Colon (tissue), 2 donors: ENCODE measurements around the gene ZBTB7C.

Experiments used
- FAIRE-seq: peaks from 2 replicates; lab custom pipeline; 2012; peaks lifted over from hg19 to GRCh38; lab: Jason Lieb, UNC
- donor health status: control.
- donor health status: control.

ZBTB7C gene

GRCh38 chr18:48137374-48138081 lies 271.7 kb downstream of the ZBTB7C start:
- no peak for FAIRE-seq

DNA sequence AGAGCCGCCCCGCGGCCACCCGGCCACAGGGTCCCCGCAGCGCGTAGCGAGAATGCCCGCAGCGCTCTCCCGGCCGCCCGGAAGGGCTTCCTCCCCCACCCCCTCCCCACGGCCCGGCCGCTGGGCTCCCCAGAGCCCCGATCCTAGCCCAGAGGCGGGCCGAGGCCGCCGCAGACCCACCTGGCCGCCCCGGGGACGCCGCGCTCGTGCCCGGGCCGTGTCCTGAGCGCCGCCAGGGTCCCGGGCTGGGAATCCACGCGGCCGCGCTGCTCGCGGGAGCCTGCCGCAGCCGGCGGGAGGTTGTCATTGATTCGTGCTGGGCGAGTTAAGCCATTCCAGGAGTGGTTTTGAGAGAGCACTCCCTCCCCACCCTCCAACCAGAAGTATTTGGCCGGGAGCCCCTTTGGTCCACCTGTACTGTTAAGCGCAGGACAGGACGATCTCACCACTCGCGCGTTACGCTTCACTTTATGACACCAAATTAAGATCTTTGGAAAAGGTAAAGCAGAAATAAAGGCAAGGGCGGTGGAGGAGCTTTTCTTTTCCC lies 272.3 kb downstream of the ZBTB7C start:
- no peak for FAIRE-seq

DNA sequence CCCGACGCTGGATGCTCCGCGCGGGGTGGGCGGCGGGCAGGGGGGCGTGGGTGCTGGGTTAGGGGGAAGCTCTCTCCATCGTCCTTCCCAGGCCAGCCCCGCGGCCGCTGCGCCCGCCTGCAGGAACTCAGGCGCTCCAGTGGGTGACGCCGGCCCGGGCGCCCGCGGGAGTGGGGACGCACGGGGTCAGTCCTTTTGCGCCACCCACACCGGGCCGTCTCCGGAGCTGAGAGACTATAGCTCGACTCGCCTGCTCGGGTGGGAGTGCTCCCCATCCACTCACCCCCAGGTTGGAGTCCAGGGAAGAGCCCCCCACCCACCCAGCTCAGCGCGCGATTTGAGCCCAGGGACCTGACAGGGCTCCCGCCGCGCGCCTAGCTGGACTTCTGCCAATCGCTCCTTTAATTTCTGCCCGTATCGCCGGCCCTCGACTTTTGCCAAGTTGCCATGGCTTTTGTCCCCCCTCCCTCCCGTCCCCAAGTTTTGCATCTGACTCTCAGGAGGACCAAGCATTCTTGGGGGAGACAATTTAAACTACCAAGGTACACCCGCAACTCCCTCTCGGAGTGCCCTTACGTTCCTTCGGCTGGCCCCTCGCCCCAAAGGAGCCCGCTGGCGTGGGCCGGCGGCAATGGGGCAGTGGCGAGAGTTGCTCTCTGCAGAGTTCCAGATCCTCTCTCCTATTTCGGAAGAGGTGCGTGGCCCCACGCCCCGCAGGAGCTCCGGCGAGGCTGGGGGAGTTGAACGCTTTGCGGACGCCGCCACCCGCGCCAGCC lies 272.9 kb downstream of the ZBTB7C start:
- FAIRE-seq = no peak

- no peak for FAIRE-seq
Measured at GRCh38 chr18:48135436-48135966, 273.7 kb downstream of the ZBTB7C start.

- FAIRE-seq = no peak
Measured at GRCh38 chr18:48134609-48135008, 274.6 kb downstream of the ZBTB7C start.

- no peak for FAIRE-seq
Measured at GRCh38 chr18:48133671-48134251, 275.4 kb downstream of the ZBTB7C start.

DNA sequence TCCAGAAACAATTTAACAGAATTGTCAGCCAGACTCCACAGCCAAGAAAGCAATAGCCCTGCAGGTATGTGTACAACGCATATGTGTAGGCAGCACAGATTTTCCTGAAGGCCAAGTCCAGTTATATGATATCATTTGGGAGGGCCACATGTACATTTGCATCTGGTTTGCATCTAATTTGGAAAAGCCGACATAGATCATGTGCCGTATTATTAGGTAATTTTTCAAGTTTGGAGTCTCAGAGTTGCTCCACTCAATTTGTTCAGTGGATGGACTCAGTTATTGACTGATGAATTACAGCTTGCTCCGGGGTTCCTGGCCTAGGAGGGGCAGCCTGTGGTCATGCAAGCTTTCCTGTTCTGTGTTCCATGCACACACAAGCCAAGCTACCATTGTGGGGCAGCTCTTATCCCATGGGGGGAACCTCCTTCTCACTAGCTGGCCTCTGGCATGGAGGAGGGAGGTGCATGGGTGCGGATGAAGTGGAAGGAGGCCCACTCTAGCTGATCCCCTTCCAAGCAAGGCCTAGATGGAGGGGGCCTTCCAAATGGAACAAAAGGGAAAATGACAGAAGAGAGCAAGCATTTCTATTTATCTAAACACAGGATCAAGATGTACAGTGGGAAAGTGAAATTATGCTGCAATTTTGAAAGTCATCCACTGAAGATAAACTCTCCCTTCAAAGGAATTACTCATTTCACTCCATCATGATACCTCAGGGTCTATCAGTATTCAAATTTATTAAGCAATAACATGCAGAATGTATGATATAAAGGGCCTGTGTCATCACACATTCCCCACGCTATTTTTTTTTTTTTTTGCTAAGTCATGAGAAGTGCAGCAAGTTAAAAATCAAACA lies 276.2 kb downstream of the ZBTB7C start:
- FAIRE-seq = no peak

GRCh38 chr18:48131042-48131441 lies 278.1 kb downstream of the ZBTB7C start:
- FAIRE-seq = no peak

DNA sequence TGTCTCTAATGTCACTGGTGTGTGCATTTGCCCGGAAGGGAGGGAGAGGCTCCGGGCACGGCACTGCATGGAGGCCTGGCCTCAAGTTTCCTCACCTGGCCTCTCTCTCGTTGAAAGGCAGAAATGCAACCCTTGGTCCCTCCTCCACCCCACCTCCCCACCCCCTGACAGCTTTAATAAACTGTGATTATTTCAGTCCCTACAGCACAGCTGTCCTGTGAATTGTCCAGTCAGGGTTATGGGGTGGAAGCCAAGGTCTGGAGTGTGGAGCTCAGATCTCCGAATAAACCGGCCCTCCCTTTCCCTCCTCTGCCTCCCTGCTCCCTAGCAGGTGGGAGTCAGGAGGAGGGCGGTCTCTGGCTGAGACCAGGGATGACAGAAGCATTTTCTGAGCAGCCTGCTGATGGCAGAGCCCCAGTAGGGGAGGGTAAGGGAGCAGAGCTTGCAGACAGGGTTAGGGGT lies 279.5 kb downstream of the ZBTB7C start:
- FAIRE-seq = no peak

GRCh38 chr18:48127606-48128005 lies 281.6 kb downstream of the ZBTB7C start:
- FAIRE-seq = no peak

- FAIRE-seq = no peak
Measured at GRCh38 chr18:48126240-48126639, 282.9 kb downstream of the ZBTB7C start.

DNA sequence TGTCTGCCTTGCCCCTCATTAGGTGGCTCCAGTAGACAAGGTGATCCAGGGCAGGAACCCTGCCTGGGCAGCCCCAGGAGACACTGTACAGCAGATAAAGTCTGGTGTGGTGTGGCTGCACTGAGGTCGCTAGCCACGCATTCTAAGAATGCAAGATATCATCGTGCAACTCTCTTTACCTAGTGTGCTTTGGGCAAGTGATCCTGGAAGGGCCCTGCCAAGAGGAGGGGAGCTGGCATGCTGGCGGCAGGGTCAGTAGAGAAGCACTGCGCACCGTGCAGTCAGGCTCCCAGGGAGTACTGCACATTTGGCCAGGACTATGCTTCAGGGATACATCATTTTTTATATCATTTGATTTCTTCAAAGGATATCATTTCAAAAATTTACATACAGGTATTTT lies 283.5 kb downstream of the ZBTB7C start:
- FAIRE-seq = no peak

- no peak for FAIRE-seq
Measured at GRCh38 chr18:48124857-48125626, 284.1 kb downstream of the ZBTB7C start.

- no peak for FAIRE-seq
Measured at GRCh38 chr18:48123941-48124340, 285.2 kb downstream of the ZBTB7C start.

GRCh38 chr18:48123324-48123723 lies 285.9 kb downstream of the ZBTB7C start:
- no peak for FAIRE-seq

DNA sequence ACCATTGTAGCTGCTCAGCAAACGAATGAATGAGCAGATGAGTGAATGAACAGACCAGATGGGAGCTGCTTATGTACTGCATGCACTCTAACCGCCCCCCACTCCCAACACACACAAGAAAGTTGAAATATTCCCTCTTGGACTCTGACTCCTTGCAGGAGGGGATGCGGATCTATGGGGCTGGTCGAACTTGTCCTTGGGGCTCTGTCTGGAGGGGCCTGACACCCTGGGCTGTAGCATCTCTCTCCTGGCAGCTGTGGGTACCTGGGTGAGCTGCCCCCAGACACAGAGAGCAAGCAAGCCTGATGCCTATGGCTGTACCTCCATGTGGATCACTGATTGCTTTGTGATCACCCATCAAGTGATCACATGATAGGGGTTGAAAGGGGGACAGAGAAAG lies 286.4 kb downstream of the ZBTB7C start:
- no peak for FAIRE-seq

GRCh38 chr18:48122376-48122775 lies 286.8 kb downstream of the ZBTB7C start:
- no peak for FAIRE-seq

- no peak for FAIRE-seq
Measured at GRCh38 chr18:48121752-48122151, 287.4 kb downstream of the ZBTB7C start.

DNA sequence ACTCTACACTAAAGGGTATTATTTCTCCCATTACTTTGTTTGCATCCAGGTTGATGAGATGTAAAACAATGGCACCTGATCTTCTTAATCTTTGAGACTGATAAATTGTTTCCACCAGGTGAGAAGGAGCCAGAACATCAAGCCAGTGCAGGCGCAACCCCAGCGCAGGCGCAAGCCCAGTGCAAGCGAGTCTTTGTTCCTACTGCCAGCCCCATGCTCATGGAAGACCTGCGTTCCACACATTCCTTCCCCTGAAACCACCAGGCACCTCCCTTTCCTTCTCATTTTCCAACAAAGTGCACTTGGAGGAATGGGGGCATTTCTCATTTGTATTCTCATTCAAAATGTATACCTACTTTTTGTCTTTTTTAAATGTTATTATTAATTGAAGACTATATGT lies 290.0 kb downstream of the ZBTB7C start:
- FAIRE-seq = no peak

GRCh38 chr18:48116873-48117630 lies 292.1 kb downstream of the ZBTB7C start:
- no peak for FAIRE-seq
